Adipocyte (in vitro differentiated cells): Measurements from ENCODE around the gene RMP24.
A peak's percentile ranks its signal among the peaks of the same experiment; 100 is the strongest.
"Not testable (repeated sequence)": the region's sequence is repeated elsewhere in the genome, so short reads cannot be mapped to it uniquely, and the experiment has no call there.

ENCODE experiments used
- DNase-seq: peaks from one replicate; pipeline ENCODE4 v3.0.0-alpha.2; 2015; ENCODE audit warnings: low read depth
- H3K27me3 ChIP-seq: replicated peaks from 2 replicates; pipeline ENCODE4 v1.7.0; 2013; ENCODE audit warnings: mild to moderate bottlenecking, low read length, moderate library complexity; ENCODE audit not compliant: control insufficient read depth, insufficient read depth
- H3K36me3 ChIP-seq: 2 replicates; pipeline ENCODE4 v1.7.0; 2013; ENCODE audit warnings: low read length, mild to moderate bottlenecking, moderate library complexity; ENCODE audit not compliant: control insufficient read depth, insufficient read depth, severe bottlenecking
- H3K4me1 ChIP-seq: 2 replicates; pipeline ENCODE4 v1.7.0; 2013; ENCODE audit warnings: mild to moderate bottlenecking, low read length, moderate library complexity; ENCODE audit not compliant: control insufficient read depth, insufficient read depth
- H3K4me3 ChIP-seq: 2 replicates; pipeline ENCODE4 v1.7.0; 2013; ENCODE audit warnings: mild to moderate bottlenecking, low read length, moderate library complexity
- H3K9ac ChIP-seq: 2 replicates; pipeline ENCODE4 v1.7.0; 2013; ENCODE audit warnings: mild to moderate bottlenecking, low read length, moderate library complexity
- H3K9me3 ChIP-seq: 2 replicates; pipeline ENCODE4 v1.7.0; 2013; ENCODE audit warnings: mild to moderate bottlenecking, low read length, moderate library complexity; ENCODE audit not compliant: control insufficient read depth

RMP24 gene

GRCh38 chr18:35941299-35941698 lies 31.2 kb upstream of the RMP24 start:
- no peaks in the 10 kb centered on the region for H3K4me1 ChIP-seq
- no peak for DNase-seq

GRCh38 chr18:35942133-35942532 lies 30.3 kb upstream of the RMP24 start:
- H3K36me3 ChIP-seq, result no peaks in the 10 kb centered on the region
- DNase-seq, result no peak
- H3K4me1 ChIP-seq, result no peaks in the 10 kb centered on the region
- peaks cover 10% of the 10 kb centered on the region for H3K27me3 ChIP-seq
- no peaks in the 10 kb centered on the region for H3K9me3 ChIP-seq
- H3K4me3 ChIP-seq, result no peak overlapping the region
- no peak overlapping the region for H3K9ac ChIP-seq

More at GRCh38 chr18:35941299-35941698, 31.2 kb upstream of the RMP24 start:
- Histone ChIP-seq H3K9ac (no peak overlapping the region), H3K36me3 (no peaks in the 10 kb centered on the region), H3K9me3 (no peaks in the 10 kb centered on the region), H3K4me3 (no peak overlapping the region), H3K27me3 (peaks cover 10% of the 10 kb centered on the region)

- H3K4me3 ChIP-seq, result no peak overlapping the region
- no peaks in the 10 kb centered on the region for H3K4me1 ChIP-seq
- H3K9me3 ChIP-seq, result no peaks in the 10 kb centered on the region
- DNase-seq, result no peak
- no peaks in the 10 kb centered on the region for H3K36me3 ChIP-seq
- H3K27me3 ChIP-seq, result peaks cover 10% of the 10 kb centered on the region
- no peak overlapping the region for H3K9ac ChIP-seq
These were observed 29.8 kb upstream of the RMP24 start for GRCh38 chr18:35942661-35943060.

GRCh38 chr18:35948080-35948479 lies 24.4 kb upstream of the RMP24 start:
- H3K9ac ChIP-seq, result no peak overlapping the region
- no peaks in the 10 kb centered on the region for H3K36me3 ChIP-seq
- H3K4me1 ChIP-seq, result no peaks in the 10 kb centered on the region
- DNase-seq, result no peak
- peaks cover 15% of the 10 kb centered on the region for H3K27me3 ChIP-seq
- no peak overlapping the region for H3K4me3 ChIP-seq
- no peaks in the 10 kb centered on the region for H3K9me3 ChIP-seq

GRCh38 chr18:35949090-35949489 lies 23.4 kb upstream of the RMP24 start:
- DNase-seq, result no peak
- Histone ChIP-seq H3K4me3 (no peak overlapping the region), H3K4me1 (no peaks in the 10 kb centered on the region), H3K36me3 (no peaks in the 10 kb centered on the region), H3K27me3 (peaks cover 15% of the 10 kb centered on the region), H3K9ac (no peak overlapping the region), H3K9me3 (no peaks in the 10 kb centered on the region)

- DNase-seq, result peak; percentile 92
- Histone ChIP-seq H3K27me3 (peaks cover 10% of the 10 kb centered on the region), H3K9ac (peak overlapping the region; percentile 49), H3K4me1 (no peaks in the 10 kb centered on the region), H3K4me3 (peak overlapping the region; percentile 86), H3K9me3 (no peaks in the 10 kb centered on the region), H3K36me3 (no peaks in the 10 kb centered on the region)
These were observed 22.4 kb upstream of the RMP24 start for GRCh38 chr18:35949903-35950627.

- Histone ChIP-seq H3K36me3 (no peaks in the 10 kb centered on the region), H3K27me3 (peaks cover 10% of the 10 kb centered on the region), H3K4me3 (peak overlapping the region; percentile 86), H3K9ac (no peak overlapping the region), H3K4me1 (no peaks in the 10 kb centered on the region), H3K9me3 (no peaks in the 10 kb centered on the region)
- DNase-seq, result no peak
These were observed 21.9 kb upstream of the RMP24 start for GRCh38 chr18:35950628-35950982.

- Histone ChIP-seq H3K9ac (no peak overlapping the region), H3K9me3 (peaks cover 4% of the 10 kb centered on the region), H3K4me1 (no peaks in the 10 kb centered on the region), H3K36me3 (no peaks in the 10 kb centered on the region), H3K4me3 (no peak overlapping the region), H3K27me3 (peaks cover 8% of the 10 kb centered on the region)
- no peak for DNase-seq
These were observed 18.8 kb upstream of the RMP24 start for GRCh38 chr18:35953688-35954087.

GRCh38 chr18:35956226-35956625 lies 16.3 kb upstream of the RMP24 start:
- H3K9me3 ChIP-seq, result peaks cover 15% of the 10 kb centered on the region
- no peaks in the 10 kb centered on the region for H3K27me3 ChIP-seq
- H3K9ac ChIP-seq, result no peak overlapping the region
- H3K4me1 ChIP-seq, result no peaks in the 10 kb centered on the region
- no peak for DNase-seq
- no peak overlapping the region for H3K4me3 ChIP-seq
- H3K36me3 ChIP-seq, result no peaks in the 10 kb centered on the region

GRCh38 chr18:35962320-35962719 lies 10.2 kb upstream of the RMP24 start:
- DNase-seq, result no peak
- Histone ChIP-seq H3K4me1 (no peaks in the 10 kb centered on the region), H3K27me3 (peaks cover 3% of the 10 kb centered on the region), H3K4me3 (no peak overlapping the region), H3K36me3 (no peaks in the 10 kb centered on the region), H3K9me3 (peaks cover 11% of the 10 kb centered on the region), H3K9ac (no peak overlapping the region)

- no peak for DNase-seq
- Histone ChIP-seq H3K9ac (no peak overlapping the region), H3K9me3 (peaks cover 8% of the 10 kb centered on the region), H3K36me3 (no peaks in the 10 kb centered on the region), H3K4me1 (no peaks in the 10 kb centered on the region), H3K27me3 (peaks cover 3% of the 10 kb centered on the region), H3K4me3 (no peak overlapping the region)
These were observed 8.2 kb upstream of the RMP24 start for GRCh38 chr18:35964319-35964718.

GRCh38 chr18:35967866-35968265 lies 4.6 kb upstream of the RMP24 start:
- not testable (repeated sequence) for H3K9ac ChIP-seq, H3K4me3 ChIP-seq, DNase-seq, H3K36me3 ChIP-seq, H3K27me3 ChIP-seq, H3K9me3 ChIP-seq
- peaks cover 18% of the 10 kb centered on the region for H3K4me1 ChIP-seq
